ENCODE measurements around the gene ICE2. TPM values are rescaled to one million over a fixed set of nuclear protein-coding genes. Genes with fewer than 3 reads are reported as not detected.

The ICE2 gene
- total RNA-seq, 1 donor from 2014 or later: 32.1 TPM

DNA sequence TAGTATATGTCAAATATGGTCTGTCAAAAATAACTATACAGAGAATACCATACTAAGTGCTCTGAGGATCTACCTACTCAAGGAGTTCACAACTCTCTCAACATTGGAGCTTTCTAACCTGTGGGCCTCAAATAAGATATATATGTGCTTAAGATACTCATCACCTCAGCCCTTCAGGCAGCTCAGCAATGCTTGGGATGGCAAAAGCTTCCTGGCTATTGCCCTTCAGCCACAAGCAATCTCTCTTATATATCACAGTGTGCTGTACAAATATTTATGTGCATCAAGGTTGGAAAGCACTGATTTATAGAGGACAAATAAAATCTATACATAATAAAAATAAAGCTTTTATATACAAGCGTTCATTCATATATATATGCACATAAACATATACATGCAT, 40.3 kb downstream of the ICE2 start:
- H3K36me3 Mint-ChIP-seq (ENCODE audit: low read depth): peaks cover 8% of the 10 kb centered on the region
- no peak overlapping the region for H3K27ac Mint-ChIP-seq (ENCODE audit: unreplicated experiment)
- no peaks in the 10 kb centered on the region for H3K9me3 Mint-ChIP-seq (ENCODE audit: low read depth)
- no peak for DNase-seq (ENCODE audit: low spot score)
- TF ChIP-seq, protein P1, sequence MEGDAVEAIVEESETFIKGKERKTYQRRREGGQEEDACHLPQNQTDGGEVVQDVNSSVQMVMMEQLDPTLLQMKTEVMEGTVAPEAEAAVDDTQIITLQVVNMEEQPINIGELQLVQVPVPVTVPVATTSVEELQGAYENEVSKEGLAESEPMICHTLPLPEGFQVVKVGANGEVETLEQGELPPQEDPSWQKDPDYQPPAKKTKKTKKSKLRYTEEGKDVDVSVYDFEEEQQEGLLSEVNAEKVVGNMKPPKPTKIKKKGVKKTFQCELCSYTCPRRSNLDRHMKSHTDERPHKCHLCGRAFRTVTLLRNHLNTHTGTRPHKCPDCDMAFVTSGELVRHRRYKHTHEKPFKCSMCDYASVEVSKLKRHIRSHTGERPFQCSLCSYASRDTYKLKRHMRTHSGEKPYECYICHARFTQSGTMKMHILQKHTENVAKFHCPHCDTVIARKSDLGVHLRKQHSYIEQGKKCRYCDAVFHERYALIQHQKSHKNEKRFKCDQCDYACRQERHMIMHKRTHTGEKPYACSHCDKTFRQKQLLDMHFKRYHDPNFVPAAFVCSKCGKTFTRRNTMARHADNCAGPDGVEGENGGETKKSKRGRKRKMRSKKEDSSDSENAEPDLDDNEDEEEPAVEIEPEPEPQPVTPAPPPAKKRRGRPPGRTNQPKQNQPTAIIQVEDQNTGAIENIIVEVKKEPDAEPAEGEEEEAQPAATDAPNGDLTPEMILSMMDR (IDR thresholded peaks at IDR 0.05): no peak
- H3K27me3 Mint-ChIP-seq (ENCODE audit: low read depth): no peaks in the 10 kb centered on the region
- H3K4me3 Mint-ChIP-seq (ENCODE audit: unreplicated experiment): no peak overlapping the region
- peaks cover 15% of the 10 kb centered on the region for H3K4me1 Mint-ChIP-seq (ENCODE audit: low read depth)

DNA sequence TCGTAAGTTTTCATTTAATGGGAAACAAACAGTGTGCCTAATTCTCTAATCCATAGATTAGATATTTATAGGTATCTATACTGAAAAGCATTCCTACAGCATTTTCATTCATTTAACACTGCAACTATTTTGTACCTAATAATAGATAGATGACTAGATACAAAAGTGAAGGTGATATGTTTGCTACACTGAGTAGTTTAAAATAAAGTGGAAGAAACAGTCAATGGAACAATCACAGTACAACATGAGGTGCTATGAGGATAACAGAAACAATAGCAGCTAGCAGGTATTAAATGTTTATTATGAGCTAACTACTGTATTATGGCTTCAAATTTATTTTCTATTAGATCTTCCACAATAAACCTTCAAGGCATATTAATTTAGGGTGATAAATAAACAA, 50.0 kb downstream of the ICE2 start:
- no peak for DNase-seq (ENCODE audit: low spot score)
- H3K9me3 Mint-ChIP-seq (ENCODE audit: low read depth): no peaks in the 10 kb centered on the region
- no peaks in the 10 kb centered on the region for H3K27me3 Mint-ChIP-seq (ENCODE audit: low read depth)
- H3K36me3 Mint-ChIP-seq (ENCODE audit: low read depth): peaks cover 8% of the 10 kb centered on the region
- no peak overlapping the region for H3K4me3 Mint-ChIP-seq (ENCODE audit: unreplicated experiment)
- TF ChIP-seq, protein P1 (IDR thresholded peaks at IDR 0.05): no peak
- peaks cover 37% of the 10 kb centered on the region for H3K4me1 Mint-ChIP-seq (ENCODE audit: low read depth)
- no peak overlapping the region for H3K27ac Mint-ChIP-seq (ENCODE audit: unreplicated experiment)

DNA sequence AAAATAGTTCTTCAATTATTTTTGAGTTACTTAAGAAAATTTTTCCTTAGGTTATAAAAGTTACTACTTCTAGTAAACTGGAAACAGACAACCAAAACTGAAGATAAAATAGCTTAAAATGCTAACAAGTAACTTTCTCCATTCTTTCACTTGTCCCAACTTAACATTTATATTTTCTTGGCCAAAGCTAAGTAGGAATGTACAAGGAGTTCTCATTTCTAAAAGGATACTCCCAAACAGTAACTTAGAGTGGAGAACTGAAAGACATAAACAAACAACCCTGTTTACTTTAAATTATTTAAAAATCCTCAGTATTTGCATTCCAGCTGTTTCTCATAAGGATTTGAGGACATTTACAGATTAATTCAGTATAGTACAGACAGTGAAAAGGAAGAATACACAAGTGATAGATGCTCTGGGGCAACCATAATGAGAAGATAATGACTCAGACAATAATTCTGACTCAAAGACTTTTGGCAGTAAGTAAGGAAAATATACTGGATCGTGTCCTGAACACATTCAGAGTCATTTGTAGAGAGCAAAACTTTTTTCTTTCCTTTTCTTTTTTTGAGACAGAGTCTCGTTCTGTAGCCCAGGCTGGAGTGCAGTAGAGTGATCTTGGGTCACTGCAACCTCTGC, 52.0 kb downstream of the ICE2 start:
- Mint-ChIP-seq H3K27ac (ENCODE audit: unreplicated experiment) (peak overlapping the region; percentile 82), H3K4me3 (ENCODE audit: unreplicated experiment) (peak overlapping the region; percentile 10), H3K27me3 (ENCODE audit: low read depth) (no peaks in the 10 kb centered on the region), H3K36me3 (ENCODE audit: low read depth) (peaks cover 7% of the 10 kb centered on the region), H3K4me1 (ENCODE audit: low read depth) (peaks cover 56% of the 10 kb centered on the region), H3K9me3 (ENCODE audit: low read depth) (no peaks in the 10 kb centered on the region)
- DNase-seq (ENCODE audit: low spot score): no peak
- TF ChIP-seq, protein P1 (IDR thresholded peaks at IDR 0.05): no peak

DNA sequence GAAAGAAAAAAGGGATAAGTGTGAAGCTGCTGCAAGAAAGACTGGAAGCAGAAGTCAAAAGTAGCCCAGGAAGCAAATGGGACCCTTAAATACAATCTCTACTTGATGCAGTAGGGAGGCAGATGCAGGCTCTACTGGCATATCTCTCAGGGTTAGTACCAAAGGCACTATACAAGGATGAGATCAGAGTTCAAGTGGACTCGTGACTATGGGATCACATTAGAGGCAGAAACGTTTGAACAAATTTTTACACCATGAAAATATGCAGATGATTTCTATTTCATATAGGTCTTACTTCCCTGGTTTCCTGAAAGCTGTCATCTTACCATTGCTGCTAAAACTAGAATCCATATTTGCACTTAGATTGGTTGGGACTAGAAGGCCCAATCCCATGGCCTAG, 53.5 kb downstream of the ICE2 start:
- Mint-ChIP-seq H3K9me3 (ENCODE audit: low read depth) (no peaks in the 10 kb centered on the region), H3K4me3 (ENCODE audit: unreplicated experiment) (no peak overlapping the region), H3K4me1 (ENCODE audit: low read depth) (peaks cover 70% of the 10 kb centered on the region), H3K27me3 (ENCODE audit: low read depth) (no peaks in the 10 kb centered on the region), H3K27ac (ENCODE audit: unreplicated experiment) (no peak overlapping the region), H3K36me3 (ENCODE audit: low read depth) (peaks cover 3% of the 10 kb centered on the region)
- TF ChIP-seq, protein P1 (IDR thresholded peaks at IDR 0.05): no peak
- DNase-seq (ENCODE audit: low spot score): no peak

DNA sequence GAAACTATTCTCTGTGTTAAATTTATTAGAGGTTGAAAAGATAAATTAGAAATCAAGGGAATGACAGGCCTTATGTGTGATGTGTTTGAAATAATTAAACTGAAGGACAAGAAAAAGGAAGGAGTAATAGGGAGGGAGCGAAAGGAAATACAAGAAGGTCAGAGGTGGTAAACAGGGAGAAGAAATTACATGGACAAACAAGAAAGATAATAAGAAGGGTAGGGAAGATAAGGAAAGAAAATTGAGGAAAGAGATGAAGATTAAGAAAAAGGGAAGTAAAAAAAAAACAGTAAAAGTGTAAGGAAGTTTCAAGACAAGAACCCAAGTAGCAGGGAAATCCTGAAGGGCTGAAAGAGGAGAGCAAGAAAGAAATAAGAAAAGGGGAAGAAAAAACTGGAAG, 54.9 kb downstream of the ICE2 start:
- H3K27me3 Mint-ChIP-seq (ENCODE audit: low read depth): no peaks in the 10 kb centered on the region
- peak overlapping the region; percentile 96 for H3K27ac Mint-ChIP-seq (ENCODE audit: unreplicated experiment)
- H3K36me3 Mint-ChIP-seq (ENCODE audit: low read depth): no peaks in the 10 kb centered on the region
- DNase-seq (ENCODE audit: low spot score): no peak
- H3K4me3 Mint-ChIP-seq (ENCODE audit: unreplicated experiment): peak overlapping the region; percentile 17
- H3K9me3 Mint-ChIP-seq (ENCODE audit: low read depth): no peaks in the 10 kb centered on the region
- H3K4me1 Mint-ChIP-seq (ENCODE audit: low read depth): peaks cover 84% of the 10 kb centered on the region
- TF ChIP-seq, protein P1 (IDR thresholded peaks at IDR 0.05): no peak

Measured in chondrocyte (in vitro differentiated cells).